Adipocyte (in vitro differentiated cells): ENCODE data around the gene UBAC1.
"Not testable (repeated sequence)": the region's sequence is repeated elsewhere in the genome, so short reads cannot be mapped to it uniquely, and the experiment has no call there.

Experiments
- DNase-seq: peaks from one replicate; pipeline ENCODE4 v3.0.0-alpha.2; 2015; ENCODE audit warnings: low read depth
- H3K27me3 ChIP-seq: replicated peaks from 2 replicates; pipeline ENCODE4 v1.7.0; 2013; ENCODE audit warnings: mild to moderate bottlenecking, low read length, moderate library complexity; ENCODE audit not compliant: control insufficient read depth, insufficient read depth
- H3K36me3 ChIP-seq: 2 replicates; pipeline ENCODE4 v1.7.0; 2013; ENCODE audit warnings: low read length, mild to moderate bottlenecking, moderate library complexity; ENCODE audit not compliant: control insufficient read depth, insufficient read depth, severe bottlenecking
- H3K4me1 ChIP-seq: 2 replicates; pipeline ENCODE4 v1.7.0; 2013; ENCODE audit warnings: mild to moderate bottlenecking, low read length, moderate library complexity; ENCODE audit not compliant: control insufficient read depth, insufficient read depth
- H3K4me3 ChIP-seq: 2 replicates; pipeline ENCODE4 v1.7.0; 2013; ENCODE audit warnings: mild to moderate bottlenecking, low read length, moderate library complexity
- H3K9ac ChIP-seq: 2 replicates; pipeline ENCODE4 v1.7.0; 2013; ENCODE audit warnings: mild to moderate bottlenecking, low read length, moderate library complexity
- H3K9me3 ChIP-seq: 2 replicates; pipeline ENCODE4 v1.7.0; 2013; ENCODE audit warnings: mild to moderate bottlenecking, low read length, moderate library complexity; ENCODE audit not compliant: control insufficient read depth

Gene UBAC1

DNA sequence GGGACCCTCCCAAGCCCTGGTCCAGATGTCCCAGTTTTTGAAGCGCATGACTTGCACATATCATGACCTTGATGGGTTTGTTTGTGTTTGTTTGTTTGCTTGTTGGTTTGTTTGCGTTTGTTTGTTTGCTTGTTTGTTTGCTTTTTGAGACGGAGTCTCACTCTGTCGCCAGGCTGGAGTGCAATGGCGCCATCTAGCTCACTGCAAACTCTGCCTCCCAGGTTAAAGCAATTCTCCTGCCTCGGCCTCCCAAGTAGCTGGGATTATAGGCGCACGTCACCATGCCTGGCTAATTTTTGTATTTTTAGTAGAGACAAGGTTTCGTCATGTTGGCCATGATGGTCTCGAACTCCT, 13.0 kb upstream of the UBAC1 start:
- Histone ChIP-seq H3K9me3 (no peaks in the 10 kb centered on the region), H3K9ac (no peak overlapping the region), H3K27me3 (peaks cover 41% of the 10 kb centered on the region), H3K36me3 (no peaks in the 10 kb centered on the region), H3K4me3 (no peak overlapping the region), H3K4me1 (no peaks in the 10 kb centered on the region)
- no peak for DNase-seq

GRCh38 chr9:135973277-135974219, 12.4 kb upstream of the UBAC1 start:
- Histone ChIP-seq H3K9ac (no peak overlapping the region), H3K4me3 (no peak overlapping the region), H3K36me3 (no peaks in the 10 kb centered on the region), H3K27me3 (peaks cover 38% of the 10 kb centered on the region), H3K4me1 (peaks cover 4% of the 10 kb centered on the region), H3K9me3 (no peaks in the 10 kb centered on the region)
- DNase-seq: no peak

- Histone ChIP-seq H3K9me3 (no peaks in the 10 kb centered on the region), H3K9ac (no peak overlapping the region), H3K36me3 (no peaks in the 10 kb centered on the region), H3K27me3 (peaks cover 33% of the 10 kb centered on the region), H3K4me3 (no peak overlapping the region), H3K4me1 (peaks cover 6% of the 10 kb centered on the region)
- DNase-seq: no peak
These were observed 10.7 kb upstream of the UBAC1 start for GRCh38 chr9:135971892-135972291.

DNA sequence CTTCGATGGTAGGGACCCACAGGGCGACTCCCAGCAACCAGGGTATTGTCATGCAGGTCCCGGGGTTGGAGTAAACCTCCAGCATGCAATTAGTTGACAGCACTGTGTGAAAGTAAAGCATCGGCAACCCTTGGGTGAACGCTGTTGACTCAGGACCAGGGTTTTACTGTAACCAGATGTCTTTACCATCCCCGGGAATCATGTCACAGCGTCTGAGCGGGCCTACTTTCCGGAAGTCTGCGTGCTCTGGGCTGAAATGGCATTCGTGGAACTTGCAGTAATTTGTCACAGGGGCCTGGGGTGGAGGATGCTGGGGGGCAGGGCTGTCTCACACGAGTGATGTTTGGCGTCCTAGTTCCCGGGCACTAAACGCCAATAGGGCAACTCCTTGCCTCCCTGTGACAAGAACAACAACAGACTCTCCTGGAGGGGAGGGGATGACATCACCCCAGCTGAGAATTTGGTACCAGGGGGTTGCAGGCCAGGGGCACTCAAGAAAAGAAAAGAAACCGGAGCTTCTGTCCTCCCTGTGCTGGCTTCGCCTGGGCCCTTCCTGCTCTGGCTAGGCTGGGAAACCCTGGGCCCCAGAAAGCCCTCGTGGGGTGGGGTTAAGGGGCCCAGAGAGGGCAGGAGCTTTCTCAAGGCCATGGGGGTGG, 10.1 kb upstream of the UBAC1 start:
- Histone ChIP-seq H3K36me3 (no peaks in the 10 kb centered on the region), H3K4me3 (no peak overlapping the region), H3K27me3 (peaks cover 27% of the 10 kb centered on the region), H3K9me3 (no peaks in the 10 kb centered on the region), H3K4me1 (peaks cover 6% of the 10 kb centered on the region), H3K9ac (no peak overlapping the region)
- DNase-seq: no peak

GRCh38 chr9:135970128-135970815, 9.1 kb upstream of the UBAC1 start:
- Histone ChIP-seq H3K9ac (no peak overlapping the region), H3K4me3 (no peak overlapping the region), H3K4me1 (peaks cover 6% of the 10 kb centered on the region), H3K27me3 (peaks cover 25% of the 10 kb centered on the region), H3K36me3 (no peaks in the 10 kb centered on the region), H3K9me3 (no peaks in the 10 kb centered on the region)
- DNase-seq: peak; percentile 25

GRCh38 chr9:135969064-135969683, 8.0 kb upstream of the UBAC1 start:
- DNase-seq: no peak
- Histone ChIP-seq H3K4me1 (peaks cover 6% of the 10 kb centered on the region), H3K9me3 (no peaks in the 10 kb centered on the region), H3K36me3 (no peaks in the 10 kb centered on the region), H3K9ac (no peak overlapping the region), H3K4me3 (no peak overlapping the region), H3K27me3 (peaks cover 36% of the 10 kb centered on the region)

DNA sequence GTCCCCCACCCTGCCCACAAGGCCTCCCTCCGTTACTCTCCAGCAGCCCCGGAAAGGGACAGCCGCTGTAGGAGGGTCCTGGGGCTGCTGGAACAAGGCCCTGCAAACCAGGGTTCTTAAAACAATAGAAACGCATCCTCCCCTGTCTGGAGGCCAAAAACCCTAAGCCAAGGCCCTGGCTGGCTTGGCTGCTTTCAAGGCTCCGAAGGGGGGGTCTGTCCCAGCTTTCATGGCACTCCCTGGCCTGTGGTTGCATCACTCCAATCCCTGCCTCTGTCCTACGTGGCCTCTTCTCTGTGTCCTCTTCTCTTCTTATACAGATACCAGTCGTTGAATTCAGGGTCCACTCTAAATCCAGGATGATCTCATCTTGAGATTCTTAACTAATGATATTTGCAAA, 7.4 kb upstream of the UBAC1 start:
- Histone ChIP-seq H3K4me1 (peaks cover 6% of the 10 kb centered on the region), H3K9me3 (no peaks in the 10 kb centered on the region), H3K4me3 (no peak overlapping the region), H3K9ac (no peak overlapping the region), H3K36me3 (no peaks in the 10 kb centered on the region), H3K27me3 (peaks cover 37% of the 10 kb centered on the region)
- DNase-seq: no peak

- no peak overlapping the region for H3K9ac ChIP-seq
- peaks cover 6% of the 10 kb centered on the region for H3K4me1 ChIP-seq
- no peaks in the 10 kb centered on the region for H3K9me3 ChIP-seq
- H3K4me3 ChIP-seq: no peak overlapping the region
- no peak for DNase-seq
- H3K36me3 ChIP-seq: no peaks in the 10 kb centered on the region
- peaks cover 33% of the 10 kb centered on the region for H3K27me3 ChIP-seq
These were observed 6.9 kb upstream of the UBAC1 start for GRCh38 chr9:135968083-135968476.

DNA sequence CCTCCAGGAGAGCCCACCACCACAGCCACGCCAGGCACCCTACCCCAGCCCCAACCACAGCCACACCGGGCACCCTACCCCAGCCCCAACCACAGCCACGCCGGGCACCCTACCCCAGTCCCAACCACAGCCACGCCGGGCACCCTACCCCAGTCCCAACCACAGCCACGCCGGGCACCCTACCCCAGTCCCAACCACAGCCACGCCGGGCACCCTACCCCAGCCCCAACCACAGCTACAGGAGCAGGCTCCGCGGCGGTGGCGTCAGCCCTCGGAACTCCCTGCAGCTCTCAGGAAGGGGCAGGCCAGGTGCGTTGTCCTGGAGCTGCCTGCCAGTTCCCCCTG, 5.7 kb upstream of the UBAC1 start:
- not testable (repeated sequence) for H3K4me1 ChIP-seq, H3K9me3 ChIP-seq, H3K9ac ChIP-seq, H3K36me3 ChIP-seq, H3K4me3 ChIP-seq, DNase-seq
- peaks cover 36% of the 10 kb centered on the region for H3K27me3 ChIP-seq

- DNase-seq: no peak
- H3K36me3 ChIP-seq: no peaks in the 10 kb centered on the region
- no peaks in the 10 kb centered on the region for H3K9me3 ChIP-seq
- no peak overlapping the region for H3K4me3 ChIP-seq
- no peak overlapping the region for H3K9ac ChIP-seq
- H3K4me1 ChIP-seq: peaks cover 6% of the 10 kb centered on the region
- peaks cover 25% of the 10 kb centered on the region for H3K27me3 ChIP-seq
These were observed 4.1 kb upstream of the UBAC1 start for GRCh38 chr9:135965124-135965756.

DNA sequence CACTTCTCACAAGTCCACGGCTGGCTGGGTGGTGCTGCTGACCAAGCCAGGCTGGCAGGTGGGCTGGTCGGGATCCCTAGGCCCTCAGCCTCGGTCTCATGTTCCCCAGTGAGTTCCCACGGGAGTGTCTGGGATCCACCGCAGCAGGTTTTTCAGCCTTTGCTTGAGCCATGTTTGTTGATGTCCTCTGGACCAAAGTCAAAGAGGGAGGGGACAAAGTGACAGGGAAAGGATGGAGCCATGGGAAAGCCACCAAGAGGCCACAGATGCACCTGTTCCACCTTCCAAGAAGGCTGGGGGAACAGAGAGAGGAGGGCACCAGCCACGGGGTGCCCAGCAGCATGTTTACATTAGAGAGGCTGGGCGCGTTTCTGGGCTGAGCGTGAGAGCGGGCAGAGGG, 2.8 kb upstream of the UBAC1 start:
- Histone ChIP-seq H3K4me3 (no peak overlapping the region), H3K9me3 (no peaks in the 10 kb centered on the region), H3K9ac (no peak overlapping the region), H3K36me3 (no peaks in the 10 kb centered on the region), H3K27me3 (peaks cover 25% of the 10 kb centered on the region), H3K4me1 (peaks cover 13% of the 10 kb centered on the region)
- no peak for DNase-seq
